Measurements from ENCODE around the gene STOM.
A peak's percentile ranks its signal among the peaks of the same experiment; 100 is the strongest.
"Not testable (repeated sequence)": the region's sequence is repeated elsewhere in the genome, so short reads cannot be mapped to it uniquely, and the experiment has no call there.

Gene STOM, protein sequence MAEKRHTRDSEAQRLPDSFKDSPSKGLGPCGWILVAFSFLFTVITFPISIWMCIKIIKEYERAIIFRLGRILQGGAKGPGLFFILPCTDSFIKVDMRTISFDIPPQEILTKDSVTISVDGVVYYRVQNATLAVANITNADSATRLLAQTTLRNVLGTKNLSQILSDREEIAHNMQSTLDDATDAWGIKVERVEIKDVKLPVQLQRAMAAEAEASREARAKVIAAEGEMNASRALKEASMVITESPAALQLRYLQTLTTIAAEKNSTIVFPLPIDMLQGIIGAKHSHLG

DNA sequence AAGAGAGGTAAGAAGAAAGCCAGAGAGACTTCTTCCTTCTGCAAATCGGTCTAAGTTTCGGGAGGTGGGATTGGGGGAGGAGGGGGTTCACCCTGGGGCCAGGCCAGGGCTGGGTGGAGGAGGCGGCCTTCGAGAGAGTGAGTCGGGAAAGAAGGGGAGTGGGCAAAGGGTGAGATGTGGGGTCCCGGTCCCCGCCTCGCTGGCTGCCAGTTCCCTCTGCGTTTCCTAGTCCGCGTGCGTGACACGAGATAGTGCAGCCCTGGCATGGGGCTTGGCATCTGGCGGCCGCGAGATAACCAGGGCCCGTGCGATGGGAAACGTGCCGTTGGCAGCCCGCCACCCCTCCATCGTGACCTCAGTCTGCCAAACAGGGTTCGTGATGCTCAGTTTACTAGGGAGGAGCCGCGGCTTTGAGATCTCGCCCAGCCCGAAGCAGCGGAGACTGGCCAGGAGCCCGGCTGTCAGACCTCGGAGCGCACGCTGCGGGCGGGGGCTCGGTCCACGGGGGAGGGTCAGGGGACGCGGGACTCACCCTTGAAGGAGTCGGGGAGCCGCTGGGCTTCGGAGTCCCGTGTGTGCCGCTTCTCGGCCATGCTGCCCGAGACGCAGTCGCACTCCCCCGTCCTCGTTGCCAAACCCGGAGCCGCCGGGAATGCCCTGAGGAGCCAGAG, at the start of gene STOM:
TSS of gene STOM (minus strand) at position 656 of the 671 bp plus-strand sequence. CDS start at position 593, 63 bp downstream.
- H3K9ac ChIP-seq = peak within 1 kb of the TSS; percentile 34; the same call in 1 of the 2 replicates
- no peaks in the 10 kb centered on the region for H4K20me1 ChIP-seq
- H3K4me3 ChIP-seq = peak within 1 kb of the TSS; percentile 68
- peak within 1 kb of the TSS; percentile 88 for H3K4me2 ChIP-seq
- H3K9me3 ChIP-seq = peaks cover 16% of the 10 kb centered on the region
- H3K36me3 ChIP-seq = no peaks in the 10 kb centered on the region
- peaks cover 26% of the 10 kb centered on the region for H3K4me1 ChIP-seq
- no peak for TF ChIP-seq Cebpa-rat (IDR thresholded peaks at IDR 0.05)
- H3K27me3 ChIP-seq = peaks cover 36% of the 10 kb centered on the region
- H3K27ac ChIP-seq = no peak within 1 kb of the TSS

GRCh38 chr9:121411993-121412392, 41.9 kb upstream of the STOM start:
- no peaks in the 10 kb centered on the region for H4K20me1 ChIP-seq
- peaks cover under 1% of the 10 kb centered on the region; the same call in 1 of the 2 replicates for H3K9me3 ChIP-seq
- H3K4me3 ChIP-seq = no peak overlapping the region
- no peak overlapping the region for H3K9ac ChIP-seq
- no peak overlapping the region for H3K27ac ChIP-seq
- H3K4me2 ChIP-seq = no peak overlapping the region
- H3K36me3 ChIP-seq = no peaks in the 10 kb centered on the region
- no peak for TF ChIP-seq Cebpa-rat (IDR thresholded peaks at IDR 0.05)
- no peaks in the 10 kb centered on the region for H3K27me3 ChIP-seq
- no peaks in the 10 kb centered on the region for H3K4me1 ChIP-seq

- no peaks in the 10 kb centered on the region for H3K4me1 ChIP-seq
- H3K4me3 ChIP-seq = no peak overlapping the region
- H4K20me1 ChIP-seq = no peaks in the 10 kb centered on the region
- no peaks in the 10 kb centered on the region for H3K36me3 ChIP-seq
- no peak overlapping the region for H3K4me2 ChIP-seq
- H3K27me3 ChIP-seq = no peaks in the 10 kb centered on the region
- no peak for TF ChIP-seq Cebpa-rat (IDR thresholded peaks at IDR 0.05)
- H3K27ac ChIP-seq = no peak overlapping the region
- H3K9ac ChIP-seq = no peak overlapping the region
- H3K9me3 ChIP-seq = peaks cover 26% of the 10 kb centered on the region
Measured at GRCh38 chr9:121405899-121406298, 35.8 kb upstream of the STOM start.

- Histone ChIP-seq H3K9ac (no peak overlapping the region), H3K27ac (no peak overlapping the region), H3K4me2 (no peak overlapping the region), H3K4me3 (no peak overlapping the region), H3K36me3 (no peaks in the 10 kb centered on the region), H3K27me3 (no peaks in the 10 kb centered on the region), H3K4me1 (no peaks in the 10 kb centered on the region), H3K9me3 (peaks cover 26% of the 10 kb centered on the region), H4K20me1 (no peaks in the 10 kb centered on the region)
- no peak for TF ChIP-seq Cebpa-rat (IDR thresholded peaks at IDR 0.05)
Measured at GRCh38 chr9:121404906-121405305, 34.9 kb upstream of the STOM start.

- no peak overlapping the region for H3K9ac ChIP-seq
- no peak for TF ChIP-seq Cebpa-rat (IDR thresholded peaks at IDR 0.05)
- no peak overlapping the region for H3K27ac ChIP-seq
- H3K4me3 ChIP-seq = no peak overlapping the region
- peaks cover 22% of the 10 kb centered on the region for H3K9me3 ChIP-seq
- no peaks in the 10 kb centered on the region for H3K36me3 ChIP-seq
- H3K4me2 ChIP-seq = no peak overlapping the region
- H4K20me1 ChIP-seq = no peaks in the 10 kb centered on the region
- H3K27me3 ChIP-seq = no peaks in the 10 kb centered on the region
- H3K4me1 ChIP-seq = no peaks in the 10 kb centered on the region
Measured at GRCh38 chr9:121399883-121400607, 30.0 kb upstream of the STOM start.

DNA sequence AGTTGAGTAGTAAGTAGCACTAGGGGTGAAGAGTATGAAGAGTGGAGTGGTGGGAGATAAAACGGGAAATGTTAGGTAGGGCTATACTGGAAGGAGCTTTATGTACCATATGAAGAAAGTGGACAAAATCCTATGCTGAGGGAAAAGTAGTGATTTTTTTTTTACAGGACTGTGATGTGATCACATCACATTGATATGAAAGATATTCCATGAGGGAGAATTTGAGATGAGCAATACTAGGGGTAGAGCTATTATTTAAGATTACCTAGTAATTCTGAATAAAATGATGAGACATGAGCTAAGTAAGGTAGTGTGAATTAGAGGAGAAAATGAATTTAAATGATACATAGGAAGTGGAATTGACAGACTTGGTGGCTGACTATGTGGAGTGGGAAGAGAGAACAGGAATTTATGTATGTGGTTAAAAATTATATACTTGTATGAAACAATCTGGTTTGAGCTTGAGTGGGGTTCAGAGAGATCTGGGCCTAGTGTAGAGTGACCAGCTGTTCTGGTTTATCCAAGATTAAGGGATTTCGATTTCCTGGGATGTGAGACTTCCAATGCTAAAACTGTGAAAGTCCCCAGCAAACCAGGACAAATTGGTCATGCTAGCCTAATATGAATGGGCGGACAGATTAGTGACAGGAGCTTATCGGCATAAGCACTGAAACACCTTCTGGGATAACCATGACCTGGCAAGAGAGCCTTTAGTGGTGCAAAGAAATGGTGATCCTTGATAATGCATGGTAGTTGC, 29.3 kb upstream of the STOM start:
- no peaks in the 10 kb centered on the region for H3K36me3 ChIP-seq
- no peak overlapping the region for H3K27ac ChIP-seq
- H3K4me1 ChIP-seq = no peaks in the 10 kb centered on the region
- no peaks in the 10 kb centered on the region for H3K27me3 ChIP-seq
- H3K9me3 ChIP-seq = peaks cover 20% of the 10 kb centered on the region
- no peaks in the 10 kb centered on the region for H4K20me1 ChIP-seq
- no peak overlapping the region for H3K4me2 ChIP-seq
- H3K9ac ChIP-seq = no peak overlapping the region
- no peak overlapping the region for H3K4me3 ChIP-seq
- TF ChIP-seq Cebpa-rat (IDR thresholded peaks at IDR 0.05) = no peak

GRCh38 chr9:121398374-121398773, 28.3 kb upstream of the STOM start:
- no peaks in the 10 kb centered on the region for H4K20me1 ChIP-seq
- no peak overlapping the region for H3K27ac ChIP-seq
- peaks cover 17% of the 10 kb centered on the region for H3K9me3 ChIP-seq
- H3K36me3 ChIP-seq = no peaks in the 10 kb centered on the region
- no peak overlapping the region for H3K4me2 ChIP-seq
- H3K4me1 ChIP-seq = peaks cover 2% of the 10 kb centered on the region
- TF ChIP-seq Cebpa-rat (IDR thresholded peaks at IDR 0.05) = no peak
- H3K27me3 ChIP-seq = no peaks in the 10 kb centered on the region
- no peak overlapping the region for H3K9ac ChIP-seq
- no peak overlapping the region for H3K4me3 ChIP-seq

- not testable (repeated sequence) for H3K27ac ChIP-seq, H3K36me3 ChIP-seq, H4K20me1 ChIP-seq, H3K9ac ChIP-seq, H3K27me3 ChIP-seq, H3K4me3 ChIP-seq, H3K4me1 ChIP-seq, H3K4me2 ChIP-seq
- peaks cover 13% of the 10 kb centered on the region for H3K9me3 ChIP-seq
Measured at GRCh38 chr9:121397277-121397676, 27.2 kb upstream of the STOM start.

- Histone ChIP-seq H3K9me3 (peaks cover 13% of the 10 kb centered on the region), H3K27me3 (no peaks in the 10 kb centered on the region), H3K27ac (no peak overlapping the region), H3K4me2 (no peak overlapping the region), H3K4me3 (no peak overlapping the region), H3K4me1 (peaks cover 5% of the 10 kb centered on the region), H4K20me1 (no peaks in the 10 kb centered on the region), H3K9ac (no peak overlapping the region), H3K36me3 (no peaks in the 10 kb centered on the region)
- no peak for TF ChIP-seq Cebpa-rat (IDR thresholded peaks at IDR 0.05)
Measured at GRCh38 chr9:121395558-121395957, 25.5 kb upstream of the STOM start.
